GM21528 (cell line): ENCODE measurements around the gene DERA.
"Not testable (repeated sequence)": the region's sequence is repeated elsewhere in the genome, so short reads cannot be mapped to it uniquely, and the experiment has no call there.

Experiments
- ATAC-seq: cut with Tn5 transposase; IDR thresholded peaks from one replicate; pipeline ENCODE4 v1.9.1; 2021; ENCODE audit warnings: mild to moderate bottlenecking, moderate library complexity; ENCODE audit not compliant: unreplicated experiment, low FRiP score

The DERA gene

DNA sequence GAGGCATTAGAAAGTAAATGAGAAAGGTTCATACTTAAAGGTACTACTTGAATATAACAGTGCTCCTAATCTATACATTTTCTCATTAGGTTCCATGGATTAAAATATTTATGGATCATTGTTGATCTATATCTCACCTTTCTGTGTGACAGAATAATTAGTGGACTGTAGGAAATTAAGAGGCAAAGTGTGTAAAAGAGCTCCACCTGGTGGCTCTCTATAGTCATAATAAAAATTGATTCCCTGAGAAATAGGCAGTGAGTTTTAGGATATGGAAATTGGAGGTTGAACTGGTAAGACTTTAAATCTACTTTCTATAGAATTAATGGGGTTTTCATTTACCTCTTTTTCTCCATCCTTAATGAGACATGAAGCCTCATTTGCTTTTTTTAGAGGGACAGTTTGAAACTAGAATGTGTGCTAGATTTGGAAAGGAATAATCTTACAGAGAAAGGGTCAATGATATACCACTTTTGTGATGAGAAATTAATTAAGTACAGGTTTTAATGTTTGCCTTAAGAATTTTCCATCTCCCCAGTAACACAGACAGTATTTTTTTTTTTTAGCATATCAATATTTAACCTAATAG lies 11.8 kb upstream of the DERA start:
- ATAC-seq: no peak

DNA sequence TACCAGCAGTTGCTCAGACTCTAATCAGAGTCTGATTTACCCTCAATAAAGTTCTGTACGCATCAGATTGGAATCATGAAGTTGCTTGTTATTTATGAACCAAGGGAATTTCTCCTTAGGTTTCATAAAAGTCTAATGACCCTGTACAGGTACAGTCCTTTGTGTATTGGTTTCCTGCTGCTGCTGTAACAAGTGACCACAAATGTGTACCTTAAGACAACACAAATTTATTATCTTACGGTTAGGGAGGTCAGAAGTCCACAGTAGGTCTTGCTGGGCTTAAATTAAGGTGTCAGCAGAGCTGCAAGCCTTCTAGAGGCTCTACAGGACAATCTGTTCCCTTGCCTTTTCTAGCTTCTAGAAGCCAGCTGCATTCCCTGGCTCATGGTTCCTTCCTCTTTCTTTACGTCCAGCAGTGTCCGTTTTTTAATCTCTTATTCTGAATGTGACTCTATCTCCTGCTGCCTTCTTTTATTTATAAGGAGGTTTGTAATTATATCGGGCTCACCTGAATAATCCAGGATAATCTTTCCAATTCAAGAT lies 6.7 kb upstream of the DERA start:
- ATAC-seq: no peak

DNA sequence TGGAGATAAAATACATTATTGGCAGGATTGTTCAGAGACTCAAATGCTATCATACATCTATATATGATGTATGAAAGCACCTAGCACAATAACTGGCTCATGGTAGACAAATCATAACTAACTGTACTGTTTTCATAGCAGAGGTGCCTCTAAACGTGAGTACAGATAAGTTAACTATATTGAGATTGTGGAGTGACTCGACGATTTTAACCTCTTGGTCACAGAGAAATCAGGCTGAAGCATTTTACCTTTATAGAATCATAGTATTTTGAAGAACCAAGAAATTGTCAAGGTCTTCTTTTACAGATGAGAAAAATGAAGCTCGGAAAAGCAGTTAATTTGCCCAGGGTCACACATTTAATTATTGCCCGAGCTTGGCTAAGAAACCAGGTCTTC lies 666 bp upstream of the DERA start:
- no peak for ATAC-seq

DNA sequence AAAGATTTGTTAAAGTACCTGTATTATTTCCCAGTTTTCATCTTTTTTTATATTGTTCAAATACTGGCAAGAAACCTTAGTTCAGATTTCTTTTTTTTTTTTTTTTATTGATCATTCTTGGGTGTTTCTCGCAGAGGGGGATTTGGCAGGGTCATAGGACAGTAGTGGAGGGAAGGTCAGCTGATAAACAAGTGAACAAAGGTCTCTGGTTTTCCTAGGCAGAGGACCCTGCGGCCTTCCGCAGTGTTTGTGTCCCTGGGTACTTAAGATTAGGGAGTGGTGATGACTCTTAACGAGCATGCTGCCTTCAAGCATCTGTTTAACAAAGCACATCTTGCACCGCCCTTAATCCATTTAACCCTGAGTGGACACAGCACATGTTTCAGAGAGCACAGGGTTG lies 799 bp downstream of the DERA start:
- not testable (repeated sequence) for ATAC-seq

- not testable (repeated sequence) for ATAC-seq
Observed at GRCh38 chr12:15914131-15914530, 3.0 kb downstream of the DERA start.

- no peak for ATAC-seq
Observed at GRCh38 chr12:15918066-15918465, 6.9 kb downstream of the DERA start.

DNA sequence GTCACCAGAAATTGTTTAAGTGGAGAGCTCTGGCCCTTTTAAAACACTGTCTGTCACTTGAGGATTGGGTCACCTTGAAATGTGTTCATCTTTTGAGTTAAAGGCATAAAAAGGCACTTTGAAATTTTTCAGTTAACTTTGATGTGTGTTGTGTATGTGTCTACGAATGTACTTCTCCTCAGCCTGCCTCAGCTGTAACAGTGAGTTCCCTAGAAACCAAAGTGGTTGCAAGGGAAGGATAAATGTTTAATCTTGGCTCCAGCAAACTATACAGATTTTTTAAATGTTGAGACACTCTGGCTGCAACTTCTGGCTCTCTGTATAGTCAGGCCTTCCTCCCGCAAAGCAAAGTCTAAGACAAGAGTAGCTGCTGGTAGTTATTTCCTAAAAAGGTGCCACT lies 8.3 kb downstream of the DERA start:
- ATAC-seq: no peak

DNA sequence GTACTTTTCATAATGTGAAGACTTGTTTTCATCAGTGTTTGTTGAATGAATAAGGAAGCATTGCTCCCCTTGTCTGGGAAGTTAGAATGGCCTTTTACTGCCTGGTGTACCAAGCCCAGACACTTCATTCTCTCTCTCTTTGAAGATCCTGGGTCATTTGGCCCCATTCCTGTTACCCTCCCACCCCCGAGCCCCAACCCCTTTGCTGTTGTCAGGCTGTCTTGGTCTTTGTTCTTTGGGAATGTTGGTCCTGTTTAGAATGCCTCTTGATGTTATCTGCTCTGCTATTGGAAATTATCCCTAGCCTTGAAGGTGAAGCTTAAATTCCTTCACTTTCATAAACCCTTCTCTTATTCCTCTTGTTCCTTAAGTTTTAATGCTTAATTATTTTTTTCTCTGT lies 13.8 kb downstream of the DERA start:
- no peak for ATAC-seq

DNA sequence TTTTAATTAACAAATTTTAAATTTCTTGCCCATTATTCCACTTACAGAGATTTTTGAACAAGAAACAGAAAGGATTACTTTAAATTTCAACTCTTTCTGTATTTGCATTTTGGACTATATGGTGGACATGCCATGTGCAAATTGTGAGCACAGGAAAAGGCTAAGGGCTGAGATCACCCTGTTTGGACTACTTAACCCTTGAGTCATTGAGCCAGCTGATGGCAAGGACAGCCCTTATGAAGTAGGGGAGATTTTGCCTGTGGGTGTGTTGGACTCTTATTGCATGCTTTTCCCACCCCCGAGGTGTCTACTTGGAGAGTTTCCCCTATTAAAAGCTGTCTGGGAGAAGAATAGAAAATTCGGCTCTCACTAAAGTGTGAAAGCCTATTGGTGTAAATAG lies 17.2 kb downstream of the DERA start:
- ATAC-seq: no peak

GRCh38 chr12:15928870-15929571 lies 17.9 kb downstream of the DERA start:
- ATAC-seq: no peak

- no peak for ATAC-seq
Observed at GRCh38 chr12:15931590-15932053, 20.5 kb downstream of the DERA start.

GRCh38 chr12:15932327-15932726 lies 21.2 kb downstream of the DERA start:
- no peak for ATAC-seq

DNA sequence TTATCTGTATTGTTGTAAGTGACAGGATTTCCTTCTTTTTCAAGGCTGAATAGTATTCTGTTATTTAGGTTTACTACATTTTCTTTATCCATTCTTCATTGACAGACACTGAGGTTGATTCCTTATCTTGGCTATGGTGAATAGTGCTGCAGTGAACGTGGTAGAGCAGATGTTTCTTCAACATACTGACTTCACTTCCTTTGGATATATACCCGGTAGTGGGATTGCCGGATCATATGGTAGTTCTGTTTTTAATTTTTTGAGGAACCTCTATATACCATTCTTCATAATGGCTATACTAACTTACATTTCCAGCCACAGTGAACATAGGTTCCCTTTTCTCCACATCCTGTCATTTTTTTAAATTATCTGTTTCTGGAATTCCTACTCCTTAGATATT lies 21.8 kb downstream of the DERA start:
- ATAC-seq: no peak

DNA sequence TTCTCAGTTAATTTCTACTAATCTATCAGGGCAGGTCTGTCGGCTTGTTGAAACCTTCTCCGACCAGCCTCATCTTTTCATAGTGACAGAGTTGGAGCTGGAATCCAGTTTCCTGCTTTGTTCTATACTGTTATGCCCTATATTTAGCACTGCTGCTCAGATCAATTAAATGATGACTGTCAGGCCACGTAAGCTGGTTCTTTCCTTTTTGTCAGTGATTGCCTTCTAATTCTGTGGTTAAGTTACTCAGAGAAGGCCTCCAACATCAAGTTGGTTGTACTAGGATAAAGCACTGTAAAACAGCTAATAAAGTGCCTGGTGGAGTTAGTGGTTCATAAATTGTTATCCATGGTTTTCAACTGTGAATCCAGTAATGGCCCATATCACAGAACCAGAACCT lies 22.6 kb downstream of the DERA start:
- ATAC-seq: no peak

DNA sequence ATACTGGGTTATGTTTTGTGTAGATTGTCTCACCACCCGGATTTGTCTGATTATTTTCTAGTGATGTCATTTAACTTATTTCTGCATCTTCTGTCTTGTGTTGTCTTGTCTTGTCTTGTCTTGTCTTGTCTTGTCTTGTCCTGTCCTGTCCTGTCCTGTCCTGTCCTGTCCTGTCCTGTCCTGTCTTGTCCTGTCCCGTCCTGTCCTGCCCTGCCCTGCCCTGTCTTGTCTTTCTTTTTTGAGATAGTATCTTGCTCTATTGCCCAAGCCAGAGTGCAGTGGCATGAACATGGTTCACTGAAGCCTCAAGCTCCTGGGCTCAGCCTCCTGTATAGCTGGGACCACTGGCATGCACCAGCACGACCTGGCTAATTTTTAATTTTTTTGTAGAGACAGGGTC lies 25.6 kb downstream of the DERA start:
- ATAC-seq: no peak

GRCh38 chr12:15937902-15938301 lies 26.8 kb downstream of the DERA start:
- ATAC-seq: no peak

- ATAC-seq: no peak
Observed at GRCh38 chr12:15939111-15939510, 28.0 kb downstream of the DERA start.

- no peak for ATAC-seq
Observed at GRCh38 chr12:15942475-15942874, 31.3 kb downstream of the DERA start.

- not testable (repeated sequence) for ATAC-seq
Observed at GRCh38 chr12:15943519-15943918, 32.4 kb downstream of the DERA start.

DNA sequence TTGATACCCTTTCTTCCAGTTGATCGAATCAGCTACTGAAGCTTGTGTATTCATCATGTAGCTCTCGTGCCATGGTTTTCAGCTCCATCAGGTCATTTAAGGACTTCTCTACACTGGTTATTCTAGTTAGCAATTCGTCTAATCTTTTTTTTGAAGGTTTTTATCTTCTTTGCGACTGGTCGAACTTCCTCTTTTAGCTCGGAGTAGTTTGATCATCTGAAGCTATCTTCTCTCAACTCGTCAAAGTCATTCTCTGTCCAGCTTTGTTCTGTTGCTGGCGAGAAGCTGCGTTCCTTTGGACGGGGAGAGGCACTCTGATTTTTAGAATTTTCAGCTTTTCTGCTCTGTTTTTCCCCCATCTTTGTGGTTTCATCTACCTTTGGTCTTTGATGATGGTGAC lies 37.3 kb downstream of the DERA start:
- ATAC-seq: not testable (repeated sequence)

DNA sequence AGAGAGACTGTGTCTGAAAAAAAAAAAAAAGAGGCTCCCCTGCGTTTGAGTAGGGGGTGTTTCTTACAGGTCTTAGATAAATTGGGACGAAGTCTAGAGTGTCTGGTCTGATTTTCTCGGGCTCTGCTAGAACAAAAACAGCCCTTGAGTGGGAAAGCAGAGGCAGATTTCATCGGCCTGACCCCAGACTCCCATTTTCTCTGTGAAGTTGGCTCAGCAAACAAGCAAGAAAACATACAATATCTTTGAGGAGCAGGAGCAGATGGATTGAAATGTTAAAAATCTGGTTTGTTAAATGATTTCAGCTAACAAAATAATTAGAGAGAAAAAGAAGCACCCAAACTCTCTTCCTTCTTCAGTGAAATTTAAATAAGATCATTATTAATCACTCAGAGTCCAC lies 44.1 kb downstream of the DERA start:
- ATAC-seq: no peak

- ATAC-seq: no peak
Observed at GRCh38 chr12:15956010-15956409, 44.9 kb downstream of the DERA start.
